ENCODE data around the gene DGKB. TPM values are rescaled to one million over a fixed set of nuclear protein-coding genes. Genes with fewer than 3 reads are reported as not detected.

DGKB gene
- total RNA-seq, 4 donors from 2014 or later: 0.78 to 2.5 (median 1.5) TPM

DNA sequence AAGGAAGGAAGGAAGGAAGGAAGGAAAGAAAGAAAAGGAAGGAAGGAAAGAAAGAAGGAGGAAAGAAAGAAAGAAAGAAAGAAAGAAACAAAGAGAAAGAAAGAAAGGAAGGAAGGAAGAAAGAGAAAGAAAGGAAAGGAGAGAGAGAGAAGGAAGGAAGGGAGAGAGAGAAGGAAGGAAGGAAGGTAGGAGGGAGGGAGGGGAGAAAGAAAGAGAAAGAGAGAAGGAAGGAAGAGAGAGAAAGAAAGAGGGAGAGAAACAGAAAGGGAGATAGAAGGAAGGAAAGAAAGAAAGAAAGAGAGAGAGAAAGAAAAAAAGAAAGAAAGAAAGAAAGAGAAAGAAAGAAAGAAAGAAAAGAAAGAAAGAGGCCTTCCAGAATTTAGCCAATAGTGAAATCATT, 204.9 kb downstream of the DGKB start:
- Histone ChIP-seq H3K27me3 (no peaks in the 10 kb centered on the region), H3K4me1 (no peaks in the 10 kb centered on the region), H3K9me3 (no peaks in the 10 kb centered on the region), H3K36me3 (no peaks in the 10 kb centered on the region), H3K4me3 (no peak overlapping the region), H3K27ac (no peak overlapping the region)
- DNase-seq (ENCODE audit: low spot score in 2 of 2): no peak
- no peak for TF ChIP-seq POLR2A (IDR thresholded peaks at IDR 0.05)
- TF ChIP-seq, protein P1, sequence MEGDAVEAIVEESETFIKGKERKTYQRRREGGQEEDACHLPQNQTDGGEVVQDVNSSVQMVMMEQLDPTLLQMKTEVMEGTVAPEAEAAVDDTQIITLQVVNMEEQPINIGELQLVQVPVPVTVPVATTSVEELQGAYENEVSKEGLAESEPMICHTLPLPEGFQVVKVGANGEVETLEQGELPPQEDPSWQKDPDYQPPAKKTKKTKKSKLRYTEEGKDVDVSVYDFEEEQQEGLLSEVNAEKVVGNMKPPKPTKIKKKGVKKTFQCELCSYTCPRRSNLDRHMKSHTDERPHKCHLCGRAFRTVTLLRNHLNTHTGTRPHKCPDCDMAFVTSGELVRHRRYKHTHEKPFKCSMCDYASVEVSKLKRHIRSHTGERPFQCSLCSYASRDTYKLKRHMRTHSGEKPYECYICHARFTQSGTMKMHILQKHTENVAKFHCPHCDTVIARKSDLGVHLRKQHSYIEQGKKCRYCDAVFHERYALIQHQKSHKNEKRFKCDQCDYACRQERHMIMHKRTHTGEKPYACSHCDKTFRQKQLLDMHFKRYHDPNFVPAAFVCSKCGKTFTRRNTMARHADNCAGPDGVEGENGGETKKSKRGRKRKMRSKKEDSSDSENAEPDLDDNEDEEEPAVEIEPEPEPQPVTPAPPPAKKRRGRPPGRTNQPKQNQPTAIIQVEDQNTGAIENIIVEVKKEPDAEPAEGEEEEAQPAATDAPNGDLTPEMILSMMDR (IDR thresholded peaks at IDR 0.05): no peak
- no peak for TF ChIP-seq EP300 (IDR thresholded peaks at IDR 0.05)

DNA sequence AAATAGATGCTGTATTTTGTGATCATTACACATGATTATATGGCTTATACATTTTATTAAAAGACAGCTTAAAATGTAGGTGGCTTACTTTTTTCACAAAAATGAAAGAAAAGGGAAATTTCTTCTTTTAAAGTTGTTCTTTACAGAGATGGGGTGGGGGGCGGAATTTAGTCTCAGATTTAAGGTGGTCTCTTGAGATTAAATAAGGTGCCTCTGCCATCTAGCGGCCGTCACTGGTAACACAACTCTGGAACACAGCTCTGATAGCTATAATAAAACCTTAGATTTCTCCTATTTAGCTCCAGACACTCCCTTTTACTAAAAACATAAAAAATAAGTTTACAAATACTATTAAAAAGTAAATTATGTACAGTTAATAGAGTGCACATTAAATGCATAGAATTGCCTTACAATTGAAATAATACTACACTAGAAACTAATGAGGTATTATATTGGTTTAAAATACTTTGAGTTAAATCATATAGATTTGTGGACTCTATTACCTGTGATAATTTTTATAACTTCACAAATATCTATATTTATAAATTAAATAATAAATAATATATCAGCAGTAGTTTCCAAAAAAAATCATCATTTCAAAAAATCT, 210.9 kb downstream of the DGKB start:
- peak; percentile 46 to 74 for DNase-seq (ENCODE audit: low spot score in 2 of 2)
- peaks cover 0 to 4% (median 0%) of the 10 kb centered on the region in 4 donors for H3K4me1 ChIP-seq

DNA sequence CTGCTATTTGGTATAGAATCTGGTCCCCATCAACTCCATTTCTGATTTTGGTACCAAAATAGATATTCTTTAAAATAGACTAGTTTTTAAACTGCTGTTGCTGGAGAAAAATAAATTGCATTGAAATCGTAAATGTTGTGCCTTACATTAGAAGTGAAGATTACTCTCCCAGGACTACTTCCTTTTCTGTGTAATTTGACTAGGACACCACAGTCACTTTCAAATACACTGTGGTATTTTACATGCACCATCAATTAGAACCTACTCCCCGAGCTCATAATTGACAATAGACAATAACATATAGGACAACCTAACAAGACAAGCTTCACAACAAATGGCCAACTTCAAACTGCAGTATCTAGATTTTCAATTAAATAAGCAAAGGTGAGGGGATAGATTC, 211.5 kb downstream of the DGKB start:
- no peak for TF ChIP-seq POLR2A (IDR thresholded peaks at IDR 0.05)
- TF ChIP-seq, protein P1 (IDR thresholded peaks at IDR 0.05): no peak
- TF ChIP-seq EP300 (IDR thresholded peaks at IDR 0.05): no peak
- no peak for DNase-seq (ENCODE audit: low spot score in 2 of 2)
- WGBS, 2 donors: 54 to 62% methylated on average over 2 of the region's 2 CpGs
- H3K27ac ChIP-seq: no peak overlapping the region
- no peaks in the 10 kb centered on the region for H3K36me3 ChIP-seq
- no peaks in the 10 kb centered on the region for H3K9me3 ChIP-seq
- peaks cover 0 to 4% (median 0%) of the 10 kb centered on the region in 4 donors for H3K4me1 ChIP-seq
- H3K4me3 ChIP-seq: no peak overlapping the region
- H3K27me3 ChIP-seq: no peaks in the 10 kb centered on the region

More for the DNA sequence above, 210.9 kb downstream of the DGKB start:
- no peaks in the 10 kb centered on the region for H3K36me3 ChIP-seq
- H3K27me3 ChIP-seq: no peaks in the 10 kb centered on the region
- WGBS, 2 donors: 3 to 5% methylated on average over 3 of the region's 3 CpGs
- H3K27ac ChIP-seq: no peak overlapping the region
- H3K9me3 ChIP-seq: no peaks in the 10 kb centered on the region
- TF ChIP-seq, protein P1 (IDR thresholded peaks at IDR 0.05): peak; percentile 56 to 90 (median 73)
- no peak for TF ChIP-seq EP300 (IDR thresholded peaks at IDR 0.05)
- no peak for TF ChIP-seq POLR2A (IDR thresholded peaks at IDR 0.05)
- H3K4me3 ChIP-seq: no peak overlapping the region

DNA sequence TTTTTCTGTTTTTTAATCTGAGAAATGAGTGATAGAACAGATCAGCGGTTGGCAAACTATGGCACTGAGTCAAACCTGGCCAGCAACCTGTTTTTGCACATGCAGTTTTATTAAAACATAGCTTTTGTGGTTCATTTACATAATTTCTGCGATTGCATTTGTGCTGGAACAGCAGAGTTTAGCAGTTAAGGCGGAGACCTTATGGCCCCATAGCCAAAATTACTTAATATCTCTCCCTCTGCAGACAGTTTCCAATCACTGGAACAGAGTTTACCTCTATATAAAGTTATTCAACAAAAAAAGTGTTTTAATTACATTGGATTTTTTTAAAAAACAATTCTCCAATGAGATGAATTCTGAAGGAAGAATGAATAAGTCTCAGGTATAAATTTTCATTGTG, 212.1 kb downstream of the DGKB start:
- no peaks in the 10 kb centered on the region for H3K27me3 ChIP-seq
- H3K9me3 ChIP-seq: no peaks in the 10 kb centered on the region
- no peak for DNase-seq (ENCODE audit: low spot score in 2 of 2)
- TF ChIP-seq, protein P1 (IDR thresholded peaks at IDR 0.05): no peak
- no peak for TF ChIP-seq EP300 (IDR thresholded peaks at IDR 0.05)
- no peak for TF ChIP-seq POLR2A (IDR thresholded peaks at IDR 0.05)
- no peak overlapping the region for H3K4me3 ChIP-seq
- no peak overlapping the region for H3K27ac ChIP-seq
- H3K36me3 ChIP-seq: no peaks in the 10 kb centered on the region
- 88 to 90% methylated on average over 3 of the region's 3 CpGs for WGBS, 2 donors
- H3K4me1 ChIP-seq: peaks cover 0 to 4% (median 0%) of the 10 kb centered on the region in 4 donors

DNA sequence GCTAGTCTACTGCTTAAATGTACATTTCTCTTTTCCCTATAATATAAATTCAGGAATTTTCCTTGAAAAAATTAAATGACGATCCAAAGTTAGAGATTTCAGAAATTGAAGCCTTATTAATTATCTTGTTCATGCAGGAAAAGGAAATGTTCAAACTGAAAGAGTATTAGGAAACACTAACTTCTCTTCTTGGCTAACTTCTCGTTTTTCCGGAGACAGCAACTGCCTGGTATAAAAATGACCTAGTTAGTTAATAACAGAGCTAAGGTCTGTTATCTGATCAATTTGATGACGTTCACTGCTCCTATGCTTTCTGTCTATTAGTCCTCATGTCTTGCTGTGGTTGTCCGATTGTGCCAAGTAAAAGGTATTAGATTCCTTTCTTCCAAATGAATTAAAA, 212.5 kb downstream of the DGKB start:
- Histone ChIP-seq H3K27ac (no peak overlapping the region), H3K27me3 (no peaks in the 10 kb centered on the region), H3K9me3 (no peaks in the 10 kb centered on the region), H3K4me1 (peaks cover 0 to 4% (median 0%) of the 10 kb centered on the region in 4 donors), H3K36me3 (no peaks in the 10 kb centered on the region), H3K4me3 (no peak overlapping the region)
- TF ChIP-seq POLR2A (IDR thresholded peaks at IDR 0.05) (no peak), EP300 (IDR thresholded peaks at IDR 0.05) (no peak)
- TF ChIP-seq, protein P1 (IDR thresholded peaks at IDR 0.05): no peak
- 66 to 69% methylated on average over 5 of the region's 5 CpGs for WGBS, 2 donors
- DNase-seq (ENCODE audit: low spot score in 2 of 2): no peak
